H9 (cell line): ENCODE data around the gene GATC. TPM values are rescaled to one million over a fixed set of nuclear protein-coding genes. Genes with fewer than 3 reads are reported as not detected.

Experiments used
- DNase-seq: peaks from one replicate; pipeline ENCODE4 v3.0.0-alpha.2; 2017
- H2AFZ ChIP-seq: one replicate; pipeline ENCODE4 v1.6.1; 2013; ENCODE audit warnings: mild to moderate bottlenecking, low read length, control low read depth, moderate library complexity
- H2AK5ac ChIP-seq: 2 replicates; pipeline ENCODE4 v1.6.1; 2013; ENCODE audit warnings: low read length, control low read depth, mixed read lengths; ENCODE audit not compliant: insufficient read length
- H2BK120ac ChIP-seq: one replicate; pipeline ENCODE4 v1.6.1; 2013; ENCODE audit warnings: low read depth, mild to moderate bottlenecking, low read length, control low read depth, inconsistent platforms; ENCODE audit not compliant: poor library complexity, severe bottlenecking
- H2BK12ac ChIP-seq: 2 replicates; pipeline ENCODE4 v1.6.1; 2013; ENCODE audit warnings: low read length, control low read depth, mixed read lengths, low read depth; ENCODE audit not compliant: insufficient read length
- H2BK15ac ChIP-seq: 2 replicates; pipeline ENCODE4 v1.6.1; 2013; ENCODE audit warnings: low read depth, low read length, control low read depth
- H2BK20ac ChIP-seq: one replicate; pipeline ENCODE4 v1.6.1; 2013; ENCODE audit warnings: low read depth, mild to moderate bottlenecking, low read length, control low read depth, inconsistent platforms; ENCODE audit not compliant: poor library complexity, severe bottlenecking
- H2BK5ac ChIP-seq: 2 replicates; pipeline ENCODE4 v1.6.1; 2013; ENCODE audit warnings: low read length, control low read depth, mixed read lengths; ENCODE audit not compliant: insufficient read length
- H3K14ac ChIP-seq: 2 replicates; pipeline ENCODE4 v1.6.1; 2013; ENCODE audit warnings: low read length, control low read depth; ENCODE audit not compliant: insufficient read depth
- H3K18ac ChIP-seq: 2 replicates; pipeline ENCODE4 v1.6.1; 2013; ENCODE audit warnings: low read depth, mild to moderate bottlenecking, mixed read lengths, low read length, control low read depth; ENCODE audit not compliant: insufficient read length
- H3K23ac ChIP-seq: 2 replicates; pipeline ENCODE4 v1.6.1; 2013; ENCODE audit warnings: low read length, control low read depth, mixed read lengths, low read depth; ENCODE audit not compliant: insufficient read length
- H3K23me2 ChIP-seq: 2 replicates; pipeline ENCODE4 v1.6.1; 2013; ENCODE audit warnings: low read depth, mild to moderate bottlenecking, mixed read lengths, low read length, control low read depth; ENCODE audit not compliant: insufficient read length, poor library complexity, severe bottlenecking
- H3K27ac ChIP-seq: 2 replicates; pipeline ENCODE4 v1.5.1; 2013; ENCODE audit warnings: low read length, control low read depth, mixed read lengths, low read depth; ENCODE audit not compliant: insufficient read length
- H3K27me3 ChIP-seq: 2 replicates; pipeline ENCODE4 v1.6.1; 2013; ENCODE audit warnings: low read length, control low read depth, inconsistent platforms; ENCODE audit not compliant: insufficient read depth
- H3K4ac ChIP-seq: 2 replicates; pipeline ENCODE4 v1.6.1; 2013; ENCODE audit warnings: low read depth, mild to moderate bottlenecking, control low read depth, inconsistent platforms, low read length, moderate library complexity
- H3K4me1 ChIP-seq: 2 replicates; pipeline ENCODE4 v1.6.1; 2013; ENCODE audit warnings: low read length, control low read depth, inconsistent platforms; ENCODE audit not compliant: insufficient read depth
- H3K4me2 ChIP-seq: 2 replicates; pipeline ENCODE4 v1.6.1; 2013; ENCODE audit warnings: low read length, control low read depth, mixed read lengths; ENCODE audit not compliant: insufficient read length, insufficient read depth
- H3K56ac ChIP-seq: 2 replicates; pipeline ENCODE4 v1.6.1; 2013; ENCODE audit warnings: low read depth, mild to moderate bottlenecking, mixed read lengths, low read length, control low read depth; ENCODE audit not compliant: insufficient read length
- H3K79me1 ChIP-seq: 2 replicates; pipeline ENCODE4 v1.6.1; 2013; ENCODE audit warnings: low read depth, mild to moderate bottlenecking, moderate library complexity, low read length, control low read depth, inconsistent platforms; ENCODE audit not compliant: insufficient read depth, poor library complexity, severe bottlenecking
- H3K79me2 ChIP-seq: 2 replicates; pipeline ENCODE4 v1.6.1; 2013; ENCODE audit warnings: low read length, control low read depth, inconsistent platforms; ENCODE audit not compliant: insufficient read depth
- H3K9ac ChIP-seq: 2 replicates; pipeline ENCODE4 v1.6.1; 2013; ENCODE audit warnings: low read length, control low read depth, mixed read lengths; ENCODE audit not compliant: insufficient read length; ENCODE audit errors: extremely low read depth
- H3K9me3 ChIP-seq: one replicate; pipeline ENCODE4 v1.6.1; 2013; ENCODE audit warnings: low read depth, low read length, inconsistent platforms; ENCODE audit not compliant: control insufficient read depth
- H3T11ph ChIP-seq: one replicate; pipeline ENCODE4 v1.6.1; 2013; ENCODE audit warnings: mild to moderate bottlenecking, low read length, control low read depth, inconsistent platforms
- H4K20me1 ChIP-seq: one replicate; pipeline ENCODE4 v1.6.1; 2013; ENCODE audit not compliant: control insufficient read depth, insufficient read length, insufficient read depth
- H4K5ac ChIP-seq: 2 replicates; pipeline ENCODE4 v1.6.1; 2013; ENCODE audit warnings: low read depth, mild to moderate bottlenecking, mixed read lengths, low read length, control low read depth; ENCODE audit not compliant: insufficient read length
- H4K8ac ChIP-seq: replicated peaks from 2 replicates; pipeline ENCODE4 v1.6.1; 2013; ENCODE audit warnings: low read length, control low read depth, mixed read lengths, low read depth; ENCODE audit not compliant: insufficient read length
- H4K91ac ChIP-seq: 2 replicates; pipeline ENCODE4 v1.6.1; 2013; ENCODE audit warnings: low read depth, mild to moderate bottlenecking, moderate library complexity, mixed read lengths, low read length, control low read depth; ENCODE audit not compliant: insufficient read length
- H3K27ac Mint-ChIP-seq, 3 experiments: 2 replicates in 2 of 3; 3 replicates in 1 of 3; pipeline ENCODE4 v1.8.0; 2020 to 2021; ENCODE audit warnings: mixed read lengths in 3 of 3, mild to moderate bottlenecking in 1 of 3, moderate library complexity in 1 of 3
- H3K27me3 Mint-ChIP-seq: 2 replicates; pipeline ENCODE4 v1.8.0; 2021; ENCODE audit warnings: low read depth, mild to moderate bottlenecking, moderate library complexity, mixed read lengths
- H3K36me3 Mint-ChIP-seq, 3 experiments: 2 replicates in 2 of 3; 3 replicates in 1 of 3; pipeline ENCODE4 v1.8.0; 2020 to 2021; ENCODE audit warnings: low read depth in 3 of 3, mixed read lengths in 3 of 3; ENCODE audit not compliant: insufficient read depth in 1 of 3
- H3K4me1 Mint-ChIP-seq, 2 experiments: 2 replicates each; pipeline ENCODE4 v1.8.0; 2020; ENCODE audit warnings: mixed read lengths in 2 of 2
- H3K4me3 Mint-ChIP-seq, 2 experiments: 2 replicates in 1 of 2; 3 replicates in 1 of 2; pipeline ENCODE4 v1.8.0; 2020 to 2021; ENCODE audit warnings: mild to moderate bottlenecking in 2 of 2, mixed read lengths in 2 of 2, moderate library complexity in 1 of 2
- H3K9me3 Mint-ChIP-seq, 2 experiments: 2 replicates in 1 of 2; 3 replicates in 1 of 2; pipeline ENCODE4 v1.8.0; 2020; ENCODE audit warnings: mild to moderate bottlenecking in 2 of 2, mixed read lengths in 2 of 2, moderate library complexity in 1 of 2
- CTCF ChIP-seq: fragments of 200-600 bp; sonication (generic); conservative IDR thresholded peaks from 3 replicates; pipeline ENCODE4 v1.8.0; 2021; ENCODE audit warnings: antibody characterized with exemption, mild to moderate bottlenecking
- WGBS: extraction: QIAGEN DNeasy Blood & Tissue Kit; methylation state at CpG from one replicate; pipeline ENCODE4 v1.1.7; 2013; ENCODE audit warnings: missing lambda C conversion rate, low lambda C conversion rate, mixed read lengths; ENCODE audit not compliant: insufficient read length; ENCODE audit errors: extremely low coverage; 5-methylcytosine and 5-hydroxymethylcytosine counted together
- total RNA-seq: library from RNA; stranded (reverse); gene quantifications from 2 replicates; pipeline ENCODE4 v1.2.1, GENCODE V29; 2021

GATC gene
- total RNA-seq, 1 experiment from 2014 or later = 25.9 TPM

- Histone ChIP-seq H3K14ac (no peak overlapping the region), H4K5ac (no peak overlapping the region), H3K9ac (no peak overlapping the region), H3K79me1 (peaks cover 3% of the 10 kb centered on the region), H2AFZ (no peak overlapping the region), H3K27ac (no peak overlapping the region), H3K4ac (no peak overlapping the region), H2BK120ac (no peak overlapping the region), H3K79me2 (no peaks in the 10 kb centered on the region), H2BK12ac (no peak overlapping the region), H2AK5ac (no peak overlapping the region), H2BK20ac (no peak overlapping the region), H3K4me1 (no peaks in the 10 kb centered on the region), H4K91ac (no peak overlapping the region), H3K56ac (no peak overlapping the region), H4K20me1 (no peaks in the 10 kb centered on the region), H3K4me2 (no peak overlapping the region), H3K18ac (no peak overlapping the region), H3K23me2 (no peaks in the 10 kb centered on the region), H4K8ac (no peak overlapping the region), H3T11ph (no peak overlapping the region), H3K23ac (no peak overlapping the region), H2BK5ac (no peak overlapping the region), H2BK15ac (no peak overlapping the region), H3K9me3 (no peaks in the 10 kb centered on the region), H3K27me3 (no peaks in the 10 kb centered on the region)
- no CpG with 5 or more reads among the region's 3 CpGs for WGBS
- Mint-ChIP-seq H3K9me3 (no peaks in the 10 kb centered on the region), H3K27ac (no peak overlapping the region), H3K36me3 (peaks cover 29 to 73% (median 45%) of the 10 kb centered on the region in 3 experiments; a peak in 6 of 7 replicates), H3K4me3 (no peak overlapping the region), H3K4me1 (no peaks in the 10 kb centered on the region), H3K27me3 (no peaks in the 10 kb centered on the region)
- no peak for DNase-seq
- TF ChIP-seq CTCF = no peak
These were observed 7.0 kb downstream of the GATC start for GRCh38 chr12:120453060-120453750.
